ENCODE data around the gene SCN10A. TPM values are rescaled to one million over a fixed set of nuclear protein-coding genes. Genes with fewer than 3 reads are reported as not detected.

The SCN10A gene
- total and polyA plus RNA-seq, 7 donors = not detected

DNA sequence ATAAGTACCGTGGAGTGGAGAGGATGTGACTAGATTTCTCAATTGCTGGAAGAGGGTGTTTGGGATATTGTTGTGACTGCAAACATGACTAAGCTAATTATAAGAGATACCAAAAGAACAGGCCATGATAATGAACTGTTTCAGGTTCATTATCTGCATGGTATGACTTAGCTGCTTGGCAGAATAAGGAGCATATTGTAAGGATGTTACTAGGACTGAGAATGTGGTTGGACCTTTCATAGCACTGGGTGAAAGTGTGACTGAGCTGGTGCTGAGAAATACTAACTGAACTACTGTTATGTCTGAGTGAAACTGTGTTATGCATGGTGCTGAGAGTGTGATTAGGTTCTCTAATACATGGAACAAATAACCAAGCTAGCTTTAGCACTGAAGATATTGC is 11.0 kb downstream of the SCN10A start:
- Histone ChIP-seq H3K4me3 (no peak overlapping the region), H3K9me3 (no peaks in the 10 kb centered on the region), H3K27me3 (ENCODE audit: insufficient read depth in 3 of 3, low read length in 2 of 3) (peaks cover 0 to 3% (median 0%) of the 10 kb centered on the region in 3 donors), H3K4me1 (no peaks in the 10 kb centered on the region), H3K27ac (no peak overlapping the region), H3K36me3 (ENCODE audit: insufficient read depth in 1 of 2, low read depth in 1 of 2) (no peaks in the 10 kb centered on the region)
- TF ChIP-seq, protein P1, sequence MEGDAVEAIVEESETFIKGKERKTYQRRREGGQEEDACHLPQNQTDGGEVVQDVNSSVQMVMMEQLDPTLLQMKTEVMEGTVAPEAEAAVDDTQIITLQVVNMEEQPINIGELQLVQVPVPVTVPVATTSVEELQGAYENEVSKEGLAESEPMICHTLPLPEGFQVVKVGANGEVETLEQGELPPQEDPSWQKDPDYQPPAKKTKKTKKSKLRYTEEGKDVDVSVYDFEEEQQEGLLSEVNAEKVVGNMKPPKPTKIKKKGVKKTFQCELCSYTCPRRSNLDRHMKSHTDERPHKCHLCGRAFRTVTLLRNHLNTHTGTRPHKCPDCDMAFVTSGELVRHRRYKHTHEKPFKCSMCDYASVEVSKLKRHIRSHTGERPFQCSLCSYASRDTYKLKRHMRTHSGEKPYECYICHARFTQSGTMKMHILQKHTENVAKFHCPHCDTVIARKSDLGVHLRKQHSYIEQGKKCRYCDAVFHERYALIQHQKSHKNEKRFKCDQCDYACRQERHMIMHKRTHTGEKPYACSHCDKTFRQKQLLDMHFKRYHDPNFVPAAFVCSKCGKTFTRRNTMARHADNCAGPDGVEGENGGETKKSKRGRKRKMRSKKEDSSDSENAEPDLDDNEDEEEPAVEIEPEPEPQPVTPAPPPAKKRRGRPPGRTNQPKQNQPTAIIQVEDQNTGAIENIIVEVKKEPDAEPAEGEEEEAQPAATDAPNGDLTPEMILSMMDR (IDR thresholded peaks at IDR 0.05) = no peak
- DNase-seq (no peak), ATAC-seq (no peak)
- intact Hi-C loops (cut with DNase I) = no loop called here
- 70 to 78% (median 71%) methylated on average over 1 of the region's 1 CpG for WGBS, 3 donors

DNA sequence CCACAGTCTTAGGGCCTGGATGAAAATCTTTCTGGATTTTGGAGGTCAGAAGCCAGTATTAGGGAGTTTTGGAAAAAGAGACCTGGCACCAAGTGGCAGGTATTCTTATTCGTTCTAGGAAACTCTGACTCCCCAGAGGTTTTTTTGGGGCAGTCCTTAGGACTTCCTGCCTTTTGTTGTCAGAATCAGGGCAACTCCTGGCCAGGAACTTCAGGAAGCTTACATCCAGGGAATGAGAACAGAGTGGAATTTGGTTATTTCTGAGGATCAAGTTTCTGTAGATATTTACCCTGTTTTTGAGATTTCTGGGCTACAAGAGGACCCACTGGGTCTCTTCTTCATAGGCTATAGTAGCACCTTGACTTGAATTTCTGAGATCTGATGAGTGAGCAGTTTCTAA is 15.5 kb downstream of the SCN10A start:
- intact Hi-C loops (cut with DNase I) = no loop called here
- TF ChIP-seq, protein P1 (IDR thresholded peaks at IDR 0.05) = no peak
- H3K36me3 ChIP-seq (ENCODE audit: insufficient read depth in 1 of 2, low read depth in 1 of 2) = no peaks in the 10 kb centered on the region
- no peak overlapping the region for H3K4me3 ChIP-seq
- H3K9me3 ChIP-seq = no peaks in the 10 kb centered on the region
- H3K4me1 ChIP-seq = no peaks in the 10 kb centered on the region
- no peak for DNase-seq
- H3K27me3 ChIP-seq (ENCODE audit: insufficient read depth in 3 of 3, low read length in 2 of 3) = peaks cover 0 to 3% (median 0%) of the 10 kb centered on the region in 3 donors
- no peak for ATAC-seq
- WGBS, 3 donors = 15 to 33% (median 30%) methylated on average over 1 of the region's 1 CpG
- no peak overlapping the region for H3K27ac ChIP-seq

DNA sequence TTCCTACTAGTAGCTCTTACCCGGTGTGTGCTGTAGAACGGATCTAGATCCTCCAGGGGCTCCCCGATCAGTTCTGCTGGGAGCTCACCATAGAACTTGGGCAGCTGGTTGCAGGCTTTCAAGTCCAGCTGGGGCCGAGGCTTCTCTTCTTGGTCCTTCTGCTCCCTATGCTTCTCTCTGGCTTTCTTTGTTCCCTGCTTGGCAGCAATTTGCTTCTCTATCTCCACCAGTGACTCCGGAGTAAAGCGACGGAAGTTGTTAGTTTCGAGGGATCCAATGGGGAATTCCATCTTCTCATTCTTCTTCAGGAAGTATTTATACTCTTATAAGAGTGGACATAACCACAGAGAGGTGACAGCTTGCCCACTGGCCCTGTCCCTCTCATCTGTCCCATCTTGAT is 22.3 kb downstream of the SCN10A start:
- DNase-seq = no peak
- Histone ChIP-seq H3K36me3 (ENCODE audit: insufficient read depth in 1 of 2, low read depth in 1 of 2) (no peaks in the 10 kb centered on the region), H3K9me3 (no peaks in the 10 kb centered on the region), H3K4me1 (no peaks in the 10 kb centered on the region), H3K27me3 (ENCODE audit: insufficient read depth in 3 of 3, low read length in 2 of 3) (peaks cover 0 to 3% (median 0%) of the 10 kb centered on the region in 3 donors), H3K4me3 (no peak overlapping the region), H3K27ac (no peak overlapping the region)
- no peak for ATAC-seq
- intact Hi-C loops (cut with DNase I) = no loop called here
- 68 to 80% (median 71%) methylated on average over 8 of the region's 8 CpGs for WGBS, 3 donors
- TF ChIP-seq, protein P1 (IDR thresholded peaks at IDR 0.05) = no peak

DNA sequence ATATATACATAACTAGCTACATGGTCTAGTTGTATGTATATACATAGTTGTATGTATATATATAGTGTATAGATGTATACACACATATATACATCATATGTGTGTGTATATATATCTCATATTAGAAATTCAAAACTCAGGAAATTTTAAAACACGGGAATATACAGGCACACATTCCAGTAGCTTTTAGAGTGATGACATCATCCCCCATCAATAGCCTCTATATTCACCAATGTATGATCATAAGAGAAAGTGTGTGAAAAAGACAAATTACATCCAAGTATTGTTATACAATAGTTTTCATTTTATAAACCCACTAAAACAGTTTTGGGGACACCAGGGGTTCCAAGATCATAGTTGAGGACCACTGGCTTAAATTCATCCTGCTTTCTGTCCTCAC is 23.0 kb downstream of the SCN10A start:
- DNase-seq (no peak), ATAC-seq (no peak)
- H3K4me3 ChIP-seq = no peak overlapping the region
- H3K27me3 ChIP-seq (ENCODE audit: insufficient read depth in 3 of 3, low read length in 2 of 3) = peaks cover 0 to 3% (median 0%) of the 10 kb centered on the region in 3 donors
- H3K36me3 ChIP-seq (ENCODE audit: insufficient read depth in 1 of 2, low read depth in 1 of 2) = no peaks in the 10 kb centered on the region
- no peak overlapping the region for H3K27ac ChIP-seq
- no peaks in the 10 kb centered on the region for H3K4me1 ChIP-seq
- TF ChIP-seq, protein P1 (IDR thresholded peaks at IDR 0.05) = no peak
- 57 to 80% (median 72%) methylated on average over 1 of the region's 1 CpG for WGBS, 3 donors
- no peaks in the 10 kb centered on the region for H3K9me3 ChIP-seq
- intact Hi-C loops (cut with DNase I) = no loop called here

DNA sequence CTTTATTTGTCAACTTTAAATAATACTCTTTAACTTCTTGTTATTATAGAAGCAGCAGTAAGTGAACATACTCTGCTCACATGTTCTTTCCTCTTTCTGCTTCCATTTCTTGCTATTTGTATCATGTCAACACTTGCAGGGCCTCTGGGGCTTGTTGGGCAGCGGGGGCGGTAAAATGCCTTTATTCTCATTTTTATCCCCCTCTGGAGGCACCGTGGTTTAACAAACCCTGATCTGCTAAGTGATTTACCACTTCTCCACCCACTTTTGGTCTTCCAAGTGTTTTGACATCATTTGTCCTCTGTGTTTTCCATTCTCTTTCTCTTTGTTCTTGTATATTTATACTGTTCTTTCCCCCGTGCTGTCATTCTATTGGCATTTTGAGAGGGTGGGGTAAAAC is 33.9 kb downstream of the SCN10A start:
- no peak for ATAC-seq

More for the DNA sequence above, 33.9 kb downstream of the SCN10A start:
- intact Hi-C loops (cut with DNase I) = no loop called here
- Histone ChIP-seq H3K4me3 (no peak overlapping the region), H3K4me1 (no peaks in the 10 kb centered on the region), H3K36me3 (ENCODE audit: insufficient read depth in 1 of 2, low read depth in 1 of 2) (no peaks in the 10 kb centered on the region), H3K27me3 (ENCODE audit: insufficient read depth in 3 of 3, low read length in 2 of 3) (no peaks in the 10 kb centered on the region), H3K9me3 (no peaks in the 10 kb centered on the region), H3K27ac (no peak overlapping the region)
- 9 to 30% (median 19%) methylated on average over 4 of the region's 4 CpGs for WGBS, 3 donors
- no peak for DNase-seq
- TF ChIP-seq, protein P1 (IDR thresholded peaks at IDR 0.05) = no peak
